HG03159 (cell line): ENCODE results near the gene GGA2.
A peak's percentile ranks its signal among the peaks of the same experiment; 100 is the strongest.
"Not testable (repeated sequence)": the region's sequence is repeated elsewhere in the genome, so short reads cannot be mapped to it uniquely, and the experiment has no call there.

Experiments
- ATAC-seq: cut with Tn5 transposase; IDR thresholded peaks from one replicate; pipeline ENCODE4 v1.9.1; 2021; ENCODE audit warnings: mild to moderate bottlenecking, moderate library complexity; ENCODE audit not compliant: unreplicated experiment

GGA2 gene

DNA sequence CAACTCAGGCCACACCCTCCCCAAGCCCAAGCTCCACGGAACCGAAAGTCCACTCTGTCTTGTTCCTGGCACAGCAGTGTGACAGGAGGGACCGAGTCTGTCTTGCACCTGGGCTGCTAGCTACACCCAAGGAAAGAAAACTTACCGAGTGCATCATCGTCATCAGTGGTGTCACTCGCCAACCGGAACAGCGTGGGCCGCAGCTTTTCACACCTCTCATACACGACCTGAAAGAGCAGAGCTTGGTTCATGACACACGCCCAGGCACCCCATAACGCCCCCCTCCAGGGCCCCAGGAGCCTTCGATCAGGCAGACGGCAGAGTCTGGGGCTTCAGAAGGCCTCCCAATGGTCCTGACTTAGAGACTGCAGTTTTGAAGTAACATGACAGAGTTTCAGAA is 27.5 kb downstream of the GGA2 start:
- no peak for ATAC-seq

DNA sequence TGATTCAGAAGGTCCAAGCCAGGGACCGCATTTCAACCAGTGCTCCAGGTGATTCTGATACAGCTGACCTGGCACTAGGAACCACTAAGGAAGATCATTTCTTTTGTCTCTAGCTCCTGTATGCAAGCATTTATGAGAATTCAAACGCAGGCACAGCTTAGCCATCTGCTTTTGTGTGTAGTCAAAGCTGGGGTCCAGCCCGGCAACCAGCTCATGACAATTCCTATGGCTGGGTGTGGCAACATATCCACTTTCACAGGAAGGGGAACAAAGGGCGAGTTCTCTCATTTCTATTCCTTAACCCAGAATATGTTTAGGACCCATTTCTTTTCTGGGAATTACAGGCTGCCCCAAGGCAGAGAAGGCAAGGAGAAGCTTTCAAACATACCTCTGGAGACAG is 30.0 kb downstream of the GGA2 start:
- ATAC-seq = no peak

DNA sequence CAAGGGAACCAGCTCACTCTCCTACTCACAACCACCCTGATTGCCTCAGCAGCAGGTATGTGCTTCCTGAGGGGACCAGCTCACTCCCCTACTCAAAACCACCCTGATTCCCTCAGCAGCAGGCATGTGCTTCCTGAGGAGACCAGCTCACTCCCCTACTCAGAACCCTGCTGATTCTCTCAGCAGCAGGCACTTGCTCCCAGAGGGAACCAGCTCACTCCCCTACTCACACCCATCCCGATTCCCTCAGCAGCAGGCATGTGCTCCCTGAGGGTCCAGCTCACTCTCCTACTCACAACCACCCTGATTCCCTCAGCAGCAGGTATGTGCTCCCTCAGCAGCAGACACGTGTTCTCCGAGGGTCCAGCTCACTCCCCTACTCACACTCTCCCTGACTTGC is 31.2 kb downstream of the GGA2 start:
- no peak for ATAC-seq

DNA sequence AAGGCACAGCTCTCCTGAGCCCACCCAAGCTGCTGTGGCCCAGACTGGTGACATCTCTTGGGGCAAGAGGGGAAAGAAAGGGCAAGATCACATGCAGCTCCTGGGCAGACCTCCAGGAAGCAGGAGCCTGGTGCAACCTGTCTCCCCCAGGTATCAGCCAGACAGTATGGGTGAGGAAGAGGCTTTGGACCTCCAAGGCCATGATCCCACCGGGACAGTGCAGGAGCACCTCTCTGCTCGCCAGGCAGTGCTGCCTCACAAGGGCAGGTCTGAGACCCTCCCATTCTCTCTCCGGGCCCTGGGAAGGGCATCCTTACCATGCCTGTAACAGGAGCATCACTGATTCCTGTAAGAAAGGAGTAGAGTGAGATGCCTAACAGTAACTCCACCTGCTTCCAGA is 31.7 kb downstream of the GGA2 start:
- ATAC-seq = no peak

DNA sequence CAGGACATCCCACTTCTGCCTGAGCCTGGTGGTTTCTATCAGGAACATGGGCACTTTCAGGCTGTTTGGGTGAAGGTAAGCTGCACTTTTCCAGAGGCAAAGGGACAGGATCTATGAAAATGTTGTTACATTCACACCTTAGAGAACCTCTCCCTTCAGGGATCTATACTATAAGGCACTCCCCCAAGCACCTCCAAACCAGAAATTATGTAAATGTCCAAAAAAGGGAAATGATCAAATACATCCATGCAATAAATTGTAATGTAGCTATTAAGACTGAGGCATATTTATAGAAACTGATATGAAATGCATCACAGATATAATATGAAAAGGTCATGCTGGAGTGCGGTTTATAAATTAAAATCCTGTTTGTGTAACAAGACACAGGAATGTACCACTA is 34.0 kb downstream of the GGA2 start:
- no peak for ATAC-seq

DNA sequence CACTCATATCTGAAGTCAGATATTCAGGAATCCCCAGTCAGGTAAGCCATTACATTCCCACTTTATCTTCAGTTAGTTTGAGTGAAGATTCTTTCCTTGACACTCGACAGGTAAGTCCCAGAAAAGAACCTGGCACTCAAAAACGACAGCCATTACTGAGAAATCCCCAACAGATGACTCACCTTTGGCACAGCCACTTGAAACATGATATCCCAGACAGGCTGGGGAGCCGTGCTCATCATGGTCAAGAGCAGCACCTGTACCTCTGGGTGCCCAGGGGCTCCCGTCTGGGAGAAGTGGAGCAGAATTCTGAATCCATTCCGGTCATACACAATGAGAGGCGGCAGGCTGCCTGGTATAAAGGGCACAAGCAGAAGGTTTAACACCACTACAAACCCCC is 40.5 kb downstream of the GGA2 start:
- ATAC-seq = no peak

DNA sequence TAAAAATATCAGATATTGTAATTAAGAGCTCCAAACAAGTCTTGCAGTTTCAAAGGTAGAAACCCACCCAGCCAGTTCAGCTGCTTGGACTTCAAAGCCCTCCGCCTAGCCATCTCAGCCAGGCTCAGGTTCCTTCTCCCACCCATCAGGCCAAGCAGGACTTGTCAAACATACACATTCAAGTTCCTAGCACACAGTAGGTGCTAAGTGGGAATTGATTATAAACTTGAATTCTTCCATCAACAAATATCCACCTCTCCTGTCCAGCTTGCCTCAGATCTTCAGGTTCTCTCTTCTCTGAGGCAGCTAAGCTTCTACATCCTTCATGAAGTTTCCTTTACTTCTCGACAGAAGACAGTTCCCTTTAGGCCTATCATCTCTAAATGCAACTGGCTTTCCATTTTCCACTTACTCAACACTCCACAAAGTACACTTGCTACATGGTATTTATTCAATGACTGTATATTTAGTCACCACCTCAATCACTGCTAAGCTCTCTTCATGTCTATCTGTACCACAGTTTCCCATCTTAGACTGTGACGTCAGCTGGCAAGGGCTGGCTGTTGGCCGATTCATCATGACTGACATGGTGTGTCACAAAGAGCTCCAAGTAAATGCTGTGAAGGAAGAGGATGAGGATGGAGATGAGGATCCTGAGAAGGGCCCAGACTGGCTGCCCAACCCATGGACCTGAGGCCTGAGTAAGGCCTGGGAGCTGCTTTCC is 44.0 kb downstream of the GGA2 start:
- ATAC-seq = no peak

DNA sequence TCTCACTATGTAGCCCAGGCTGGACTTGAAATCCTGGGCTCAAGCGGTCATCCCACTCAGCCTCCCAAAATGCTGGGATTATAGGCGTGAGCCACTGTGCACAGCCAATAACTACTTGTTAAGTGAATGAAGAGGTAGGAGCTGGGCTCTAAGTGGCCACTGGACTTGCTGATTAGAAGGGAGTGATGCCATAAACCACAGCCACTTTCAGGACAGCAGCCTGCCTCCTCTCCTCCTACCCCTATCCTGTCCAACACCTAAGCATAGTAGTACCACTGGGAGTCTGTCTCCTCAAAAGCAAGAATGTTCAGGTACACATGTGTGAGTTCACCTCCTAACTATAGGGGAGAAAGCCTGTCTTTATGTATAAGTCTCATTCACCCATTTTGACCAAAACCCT is 45.1 kb downstream of the GGA2 start:
- no peak for ATAC-seq

DNA sequence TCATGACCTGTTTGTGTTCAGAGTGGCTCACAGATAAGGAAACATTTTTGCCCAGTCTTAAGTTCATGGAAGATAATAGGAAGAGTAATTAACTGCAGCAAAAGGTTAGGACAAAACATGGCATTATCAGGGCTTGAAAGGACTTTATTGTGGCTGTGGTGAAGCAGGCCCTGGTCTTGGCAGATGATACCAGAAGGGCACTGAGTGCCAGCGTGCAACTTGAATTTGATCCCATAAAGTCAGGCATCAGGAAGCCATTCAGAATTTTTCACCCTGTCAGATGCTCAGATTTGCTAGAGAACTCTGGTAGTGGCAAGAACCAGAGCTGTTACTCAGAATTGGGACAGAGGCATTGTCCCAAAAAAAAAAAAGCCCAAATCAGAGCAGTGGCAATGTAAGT is 46.1 kb downstream of the GGA2 start:
- ATAC-seq = no peak

DNA sequence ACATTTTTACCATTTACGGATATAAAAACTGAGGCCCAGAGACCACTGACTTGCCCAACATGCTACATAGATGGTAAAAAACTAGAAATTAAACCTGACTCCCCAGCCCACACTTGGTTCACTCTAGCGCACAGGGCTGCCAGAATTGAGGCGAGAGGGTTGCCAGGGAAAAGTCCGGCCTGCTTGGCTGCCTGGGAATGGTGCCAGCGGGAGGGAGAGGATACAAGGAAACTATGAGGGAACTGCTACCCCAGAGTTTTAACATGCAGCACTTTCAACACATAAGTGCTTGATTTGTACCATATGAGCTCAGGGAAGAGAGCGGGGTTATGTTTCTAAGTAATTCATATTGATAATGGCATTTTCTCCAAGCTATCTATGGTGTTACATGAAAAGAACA is 47.3 kb downstream of the GGA2 start:
- ATAC-seq = not testable (repeated sequence)

DNA sequence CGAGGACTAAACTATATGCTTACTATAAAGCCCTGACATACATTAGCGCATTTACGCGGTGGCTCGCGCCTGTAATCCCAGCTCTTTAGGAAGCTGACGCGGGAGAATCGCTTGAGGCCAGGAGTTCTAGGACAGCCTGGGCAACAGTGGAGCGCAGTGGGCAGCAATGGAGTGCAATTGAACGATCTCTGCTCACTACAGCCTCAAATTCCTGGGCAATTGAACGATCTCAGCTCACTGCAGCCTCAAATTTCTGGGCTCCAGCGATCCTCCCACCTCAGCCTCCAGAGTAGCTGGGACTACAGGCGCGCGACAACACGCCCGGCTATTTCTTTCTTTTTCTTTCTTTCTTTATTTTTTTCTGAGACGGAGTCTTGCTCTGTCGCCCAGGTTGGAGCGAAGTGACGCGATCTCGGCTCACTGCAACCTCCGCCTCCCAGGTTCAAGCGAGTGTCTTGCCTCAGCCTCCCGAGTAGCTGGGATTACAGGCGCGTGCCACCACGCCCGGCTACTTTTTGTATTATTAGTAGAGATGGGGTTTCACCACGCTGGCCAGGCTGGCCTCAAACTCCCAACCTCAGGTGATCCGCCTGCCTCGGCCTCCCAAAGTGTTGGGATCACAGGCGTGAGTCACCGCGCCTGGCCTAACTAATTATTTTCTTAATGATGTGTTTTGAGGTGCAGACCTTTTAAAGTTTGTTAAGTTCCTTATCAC is 56.8 kb downstream of the GGA2 start:
- ATAC-seq = no peak

DNA sequence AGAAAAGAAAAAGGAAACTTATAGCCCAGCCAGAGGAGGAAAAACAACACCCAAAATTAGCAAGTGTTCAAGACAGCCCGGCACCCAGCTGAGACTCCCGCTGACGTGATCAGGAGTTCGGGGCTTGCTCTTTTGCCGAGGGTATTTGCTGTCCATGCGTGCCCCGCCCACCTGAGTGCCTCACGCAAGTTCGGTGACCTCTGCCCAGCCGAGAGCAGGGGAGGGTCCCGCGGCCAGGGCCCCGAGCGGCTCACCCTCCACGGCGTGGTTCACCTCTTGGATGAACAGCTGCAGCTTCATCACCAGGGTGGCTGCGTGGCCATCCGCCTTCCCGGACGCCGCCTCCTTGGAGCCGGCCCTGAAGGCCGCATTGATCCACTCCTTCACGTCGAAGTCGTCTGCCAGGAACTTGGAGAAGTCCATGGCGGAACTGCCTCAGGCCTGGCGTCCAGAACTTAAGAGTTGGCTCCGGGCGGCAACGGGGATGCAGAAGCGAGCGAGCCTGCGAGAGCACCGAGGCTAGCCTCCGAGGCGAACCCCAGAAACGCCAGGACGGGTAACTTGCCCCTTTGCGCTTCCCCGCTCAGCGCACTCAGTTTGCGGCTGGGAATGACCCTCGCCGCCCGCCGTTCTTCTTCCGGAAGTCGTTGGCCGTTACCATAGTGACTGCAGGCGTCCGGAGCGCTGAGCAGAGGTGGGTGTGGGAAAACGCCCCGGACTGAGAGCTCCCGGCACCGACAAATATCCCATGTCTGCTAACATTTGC is 57.5 kb downstream of the GGA2 start, which contains the start of gene COG7:
Gene COG7 (minus strand): TSS at position 618 of the 766 bp plus-strand sequence. CDS start 195 bp downstream, at position 423.
- ATAC-seq = peak; percentile 85

DNA sequence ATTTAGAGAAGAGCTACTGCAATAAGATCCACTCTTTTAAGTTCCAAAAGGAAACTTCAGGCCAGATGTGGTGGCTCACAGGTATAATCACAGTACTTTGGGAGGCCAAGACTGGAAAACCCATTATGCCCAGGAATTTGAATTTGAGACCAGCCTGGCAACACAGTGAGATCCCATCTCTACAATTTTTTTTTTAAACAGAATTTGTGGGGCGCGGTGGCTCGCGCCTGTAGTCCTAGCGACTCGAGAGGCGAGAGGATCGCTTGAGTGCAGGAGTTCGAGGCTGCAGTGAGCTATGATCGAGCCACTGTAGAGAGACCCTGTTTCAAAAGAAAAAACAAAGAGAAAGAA is 58.1 kb downstream of the GGA2 start:
- ATAC-seq = no peak

DNA sequence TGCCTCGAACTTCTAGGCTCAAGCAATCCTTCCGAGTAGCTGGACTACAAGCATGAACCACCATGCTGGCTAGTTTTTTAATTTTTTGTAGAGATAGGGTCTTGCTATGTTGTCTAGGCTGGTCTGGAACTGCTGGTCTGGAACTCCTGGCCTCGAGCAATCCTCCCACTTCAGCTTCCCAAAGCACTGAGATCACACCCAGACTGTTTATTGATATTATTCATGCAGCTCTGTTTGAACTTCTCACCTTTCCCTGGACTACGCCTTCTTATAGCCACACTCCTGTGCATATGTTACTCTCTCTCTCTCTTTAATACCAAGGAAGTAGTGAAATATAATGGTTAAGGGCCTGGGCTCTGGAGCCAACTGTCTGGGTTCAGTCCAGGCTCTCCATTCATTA is 61.9 kb downstream of the GGA2 start:
- ATAC-seq = no peak

DNA sequence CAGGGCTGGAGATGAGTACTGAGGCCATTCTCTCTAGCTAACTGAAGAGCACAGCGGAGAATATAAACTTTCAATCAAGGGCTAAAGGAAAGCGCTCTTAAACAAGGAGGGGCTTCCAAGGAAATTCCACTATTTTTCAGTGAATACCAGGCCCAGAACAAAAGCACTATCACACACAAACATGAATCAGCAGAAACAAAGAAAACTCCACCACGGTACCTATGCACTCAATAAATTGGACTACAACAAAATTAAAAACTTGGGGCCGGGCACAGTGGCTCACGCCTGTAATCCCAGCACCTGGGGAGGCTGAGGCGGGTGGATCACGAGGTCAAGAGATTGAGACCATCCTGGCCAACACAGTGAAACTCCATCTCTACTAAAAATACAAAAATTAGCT is 72.8 kb downstream of the GGA2 start:
- ATAC-seq = not testable (repeated sequence)

DNA sequence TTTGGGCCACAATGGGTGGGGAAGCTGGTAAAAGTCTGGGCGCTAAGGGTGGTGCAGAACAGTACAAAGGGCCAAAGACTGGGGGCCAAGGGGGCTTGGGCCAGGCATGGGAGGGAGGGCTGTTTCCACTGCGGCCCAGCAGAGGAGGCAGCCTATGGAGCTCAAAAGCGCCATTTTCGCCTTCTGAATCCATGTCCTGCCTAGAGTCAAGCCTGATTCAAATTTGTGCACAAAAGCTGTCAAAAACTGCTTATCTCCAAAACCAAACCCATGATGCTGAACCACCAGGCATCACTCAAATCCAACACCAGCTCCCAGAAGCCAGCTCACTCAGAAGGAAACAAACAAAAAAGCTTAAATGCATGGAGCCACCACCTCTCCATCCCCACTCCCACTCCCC is 73.3 kb downstream of the GGA2 start:
- ATAC-seq = no peak

DNA sequence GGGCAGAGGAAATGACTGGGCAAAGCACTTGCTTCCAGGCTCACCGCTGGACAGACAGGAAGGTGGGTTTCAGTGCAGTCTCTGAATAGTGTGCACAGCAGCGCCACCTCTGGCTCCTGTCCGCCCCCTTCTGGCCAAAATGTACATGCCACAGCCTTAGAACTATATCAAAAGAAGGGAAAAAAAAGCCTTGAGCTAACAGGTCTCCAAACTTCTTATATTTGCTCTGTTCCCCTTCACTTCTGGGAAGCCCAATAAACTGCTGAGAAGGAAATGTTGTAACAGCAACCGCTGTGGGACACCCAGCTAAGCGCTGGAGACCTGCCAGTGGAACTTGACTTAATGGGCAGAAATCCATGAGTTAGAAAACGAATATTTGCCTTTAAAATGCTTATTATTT is 74.8 kb downstream of the GGA2 start:
- ATAC-seq = no peak

DNA sequence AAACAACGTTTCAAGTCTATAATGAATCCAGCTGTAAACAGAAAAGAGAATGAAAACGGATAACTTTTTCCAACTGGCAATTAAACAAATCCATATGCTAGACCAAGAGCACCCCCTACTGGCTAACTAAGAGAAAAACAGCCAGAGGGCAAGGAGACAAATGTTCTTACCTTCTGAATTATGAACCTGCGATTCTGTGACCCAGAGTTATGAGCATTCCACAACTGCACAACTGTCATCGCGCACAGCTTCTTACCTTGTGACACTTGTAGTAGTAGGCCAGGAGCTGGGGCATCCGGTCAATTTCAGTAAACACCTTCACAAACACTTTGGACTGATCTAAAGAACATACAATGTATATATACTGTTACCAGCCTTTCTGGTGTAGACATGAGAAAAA is 75.9 kb downstream of the GGA2 start:
- ATAC-seq = no peak

DNA sequence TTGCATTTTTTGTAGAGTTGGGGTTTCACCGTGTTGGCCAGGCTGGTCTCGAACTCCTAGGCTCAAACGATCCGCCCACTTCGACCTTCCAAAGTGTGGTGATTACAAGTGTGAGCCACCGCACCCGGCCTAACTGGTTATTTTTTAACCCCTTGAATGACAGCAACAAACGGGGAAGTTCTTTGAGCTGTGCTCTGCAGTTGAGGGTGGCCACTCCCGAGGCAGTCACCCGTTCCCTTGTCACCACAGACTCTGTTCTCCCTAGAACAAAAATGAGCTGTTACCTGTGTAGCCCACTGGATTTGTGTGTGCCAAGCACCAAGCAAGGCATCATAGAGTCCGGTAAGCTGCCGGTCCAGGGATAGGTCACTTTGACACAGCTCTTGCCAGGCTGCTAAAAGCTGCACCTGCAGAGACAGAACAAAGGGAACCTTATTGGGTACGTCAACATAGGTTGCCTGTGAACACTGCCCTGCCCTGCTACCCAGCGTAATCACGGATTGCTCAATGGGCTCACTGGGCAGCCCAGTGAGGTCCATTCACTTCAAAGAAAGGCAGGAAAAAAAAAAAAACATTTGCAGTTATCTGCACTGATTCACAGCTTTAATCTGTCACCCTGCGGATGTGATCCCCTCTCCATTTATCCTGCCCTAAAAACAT is 76.9 kb downstream of the GGA2 start:
- no peak for ATAC-seq

DNA sequence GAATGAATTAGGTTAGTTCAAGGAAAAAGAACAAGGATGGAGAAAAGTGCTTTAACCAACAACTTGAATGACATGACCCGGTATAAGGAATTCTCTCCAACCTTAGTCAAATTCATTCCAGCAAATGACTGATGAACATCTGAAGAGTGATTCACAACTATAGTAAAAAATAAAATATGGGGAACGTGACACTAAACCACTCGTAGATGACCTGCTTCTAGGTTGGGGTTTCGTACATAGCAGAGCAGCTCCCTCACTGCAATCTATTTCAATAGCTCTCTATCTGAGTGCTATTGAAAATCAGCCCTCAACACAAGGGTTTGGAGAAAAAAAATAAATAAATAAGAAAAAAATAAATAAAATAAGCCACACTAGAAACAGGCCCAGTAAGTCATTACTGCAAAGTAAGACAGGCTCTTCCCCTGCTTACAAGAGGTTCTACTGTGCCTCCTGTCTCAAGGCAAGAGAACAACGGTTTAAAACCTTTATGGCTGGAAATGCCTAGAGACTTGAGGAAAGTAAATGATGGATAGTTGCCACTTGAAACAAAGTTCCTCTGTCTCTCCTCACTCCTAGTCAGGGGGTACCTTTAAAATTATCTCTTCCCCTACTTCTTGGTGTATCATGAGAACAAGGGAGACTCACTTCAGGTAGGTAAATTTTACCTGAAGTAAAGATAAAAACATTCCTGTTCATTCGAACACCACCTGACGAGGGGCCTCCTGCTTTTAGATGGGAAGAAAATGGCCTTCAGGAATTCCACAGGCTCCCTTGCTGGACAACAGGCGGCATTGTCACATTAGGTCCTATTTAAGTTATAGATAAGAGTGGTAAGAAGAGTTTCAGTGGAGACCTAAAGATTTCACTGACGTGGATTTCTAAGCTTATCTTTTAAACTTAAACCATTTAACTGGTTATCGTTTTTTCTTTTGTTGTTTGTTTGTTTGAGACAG is 77.8 kb downstream of the GGA2 start:
- ATAC-seq = no peak
